Caco-2 (cell line): Measurements from ENCODE around the gene NUAK1. TPM values are rescaled to one million over a fixed set of nuclear protein-coding genes. Genes with fewer than 3 reads are reported as not detected.

Experiments
- BruUV-seq: library from RNA; stranded (reverse); fragments of 400-500 nt; replicated peaks from 2 replicates; lab custom pipeline; 2021; lab: Mats Ljungman, UMichigan
- CTCF ChIA-PET: fragments of 300-600 bp; sonication (Branson Sonifier 250); formaldehyde crosslinking; loops from one replicate; lab custom pipeline; 2022; ENCODE audit warnings: antibody characterized with exemption; lab: Charles Lee
- POLR2A ChIA-PET: fragments of 300-600 bp; sonication (Branson Sonifier 250); formaldehyde crosslinking; loops from one replicate; lab custom pipeline; 2022; ENCODE audit warnings: antibody characterized with exemption; lab: Charles Lee
- DNase-seq, 2 experiments: peaks; one replicate each; pipeline versions ENCODE4 v3.0.0 to v3.0.0-alpha.2; 2020 to 2022
- H3K27me3 ChIP-seq: replicated peaks from 2 replicates; pipeline ENCODE4 v1.6.0; 2011; ENCODE audit warnings: low read length; ENCODE audit not compliant: control insufficient read depth, insufficient read depth
- H3K36me3 ChIP-seq: 2 replicates; pipeline ENCODE4 v1.5.1; 2011; ENCODE audit warnings: low read length; ENCODE audit not compliant: control insufficient read depth, insufficient read depth
- H3K4me1 ChIP-seq: fragments of 250-450 bp; sonication (Bioruptor Pico); 2 replicates; pipeline ENCODE4 v1.5.1; 2020; ENCODE audit warnings: mild to moderate bottlenecking
- H3K4me3 ChIP-seq: 2 replicates; pipeline ENCODE4 v1.5.1; 2011; ENCODE audit warnings: low read depth, mild to moderate bottlenecking, control low read depth, low read length
- H3K9me3 ChIP-seq: fragments of 250-450 bp; sonication (Bioruptor Pico); 2 replicates; pipeline ENCODE4 v1.5.1; 2020; ENCODE audit warnings: mild to moderate bottlenecking, moderate library complexity
- H3K27ac Mint-ChIP-seq: one replicate; pipeline ENCODE4 v1.8.0; 2022; ENCODE audit warnings: mixed read lengths; ENCODE audit not compliant: unreplicated experiment
- H3K27me3 Mint-ChIP-seq: one replicate; pipeline ENCODE4 v1.8.0; 2022; ENCODE audit warnings: mixed read lengths; ENCODE audit not compliant: insufficient read depth, unreplicated experiment
- H3K36me3 Mint-ChIP-seq: one replicate; pipeline ENCODE4 v1.8.0; 2022; ENCODE audit warnings: mild to moderate bottlenecking, mixed read lengths; ENCODE audit not compliant: insufficient read depth, unreplicated experiment
- H3K4me1 Mint-ChIP-seq: one replicate; pipeline ENCODE4 v1.8.0; 2022; ENCODE audit warnings: low read depth, mixed read lengths; ENCODE audit not compliant: unreplicated experiment
- H3K4me3 Mint-ChIP-seq: one replicate; pipeline ENCODE4 v1.8.0; 2022; ENCODE audit warnings: mild to moderate bottlenecking, moderate library complexity, mixed read lengths; ENCODE audit not compliant: unreplicated experiment
- H3K9me3 Mint-ChIP-seq: one replicate; pipeline ENCODE4 v1.8.0; 2022; ENCODE audit warnings: mixed read lengths; ENCODE audit not compliant: unreplicated experiment
- intact Hi-C: fragments of 100-400 bp; cut with micrococcal nuclease; formaldehyde crosslinking; loops from one replicate; pipeline ENCODE4 v1.10.0; 2022; ENCODE audit not compliant: unreplicated experiment
- total RNA-seq: library from RNA; stranded (reverse); gene quantifications from 2 replicates; pipeline ENCODE4 v1.2.3, GENCODE V29; 2022
- TF ChIP-seq, protein P1 (sequence below), 2 experiments: fragments of 200-600 bp in 1 of 2; IDR thresholded peaks; 1 replicate in 1 of 2; 2 replicates in 1 of 2; pipeline versions ENCODE4 v1.5.1 to v1.8.0; 2011 to 2022; ENCODE audit warnings: antibody characterized with exemption in 1 of 2, control low read depth in 1 of 2, inconsistent platforms in 1 of 2, low read depth in 1 of 2, low read length in 1 of 2, mild to moderate bottlenecking in 1 of 2, moderate library complexity in 1 of 2; ENCODE audit not compliant: insufficient read depth in 1 of 2, severe bottlenecking in 1 of 2, unreplicated experiment in 1 of 2

NUAK1 gene
- total RNA-seq, 1 experiment from 2014 or later: 3.7 TPM

DNA sequence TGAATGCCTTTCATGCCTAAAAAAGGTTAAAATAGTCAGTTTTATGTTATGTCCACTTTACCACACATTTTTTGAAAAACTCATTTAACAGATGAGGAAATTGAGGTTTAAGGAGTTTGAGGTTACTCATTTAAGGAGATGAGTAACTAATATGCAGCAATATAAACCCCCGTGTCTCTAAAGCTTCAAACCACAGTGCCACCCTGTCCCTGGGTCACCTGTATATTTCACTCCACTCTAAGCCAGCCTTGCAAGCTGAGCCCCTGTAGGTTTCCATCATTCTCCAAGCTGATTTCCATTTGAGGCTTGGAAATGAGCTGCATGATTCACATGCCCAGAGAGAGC lies 64.4 kb downstream of the NUAK1 start:
- Mint-ChIP-seq H3K27me3 (no peaks in the 10 kb centered on the region), H3K9me3 (no peaks in the 10 kb centered on the region), H3K4me3 (no peak overlapping the region), H3K4me1 (peaks cover 7% of the 10 kb centered on the region), H3K27ac (no peak overlapping the region), H3K36me3 (peaks cover 5% of the 10 kb centered on the region)
- TF ChIP-seq, protein P1, sequence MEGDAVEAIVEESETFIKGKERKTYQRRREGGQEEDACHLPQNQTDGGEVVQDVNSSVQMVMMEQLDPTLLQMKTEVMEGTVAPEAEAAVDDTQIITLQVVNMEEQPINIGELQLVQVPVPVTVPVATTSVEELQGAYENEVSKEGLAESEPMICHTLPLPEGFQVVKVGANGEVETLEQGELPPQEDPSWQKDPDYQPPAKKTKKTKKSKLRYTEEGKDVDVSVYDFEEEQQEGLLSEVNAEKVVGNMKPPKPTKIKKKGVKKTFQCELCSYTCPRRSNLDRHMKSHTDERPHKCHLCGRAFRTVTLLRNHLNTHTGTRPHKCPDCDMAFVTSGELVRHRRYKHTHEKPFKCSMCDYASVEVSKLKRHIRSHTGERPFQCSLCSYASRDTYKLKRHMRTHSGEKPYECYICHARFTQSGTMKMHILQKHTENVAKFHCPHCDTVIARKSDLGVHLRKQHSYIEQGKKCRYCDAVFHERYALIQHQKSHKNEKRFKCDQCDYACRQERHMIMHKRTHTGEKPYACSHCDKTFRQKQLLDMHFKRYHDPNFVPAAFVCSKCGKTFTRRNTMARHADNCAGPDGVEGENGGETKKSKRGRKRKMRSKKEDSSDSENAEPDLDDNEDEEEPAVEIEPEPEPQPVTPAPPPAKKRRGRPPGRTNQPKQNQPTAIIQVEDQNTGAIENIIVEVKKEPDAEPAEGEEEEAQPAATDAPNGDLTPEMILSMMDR (IDR thresholded peaks at IDR 0.05; ENCODE audit: insufficient read depth in 1 of 2, low read depth in 1 of 2, low read length in 1 of 2, severe bottlenecking in 1 of 2, unreplicated experiment in 1 of 2): no peak
- no peak for DNase-seq
- H3K9me3 ChIP-seq: no peaks in the 10 kb centered on the region
- POLR2A ChIA-PET: no interaction called here
- no peaks in the 10 kb centered on the region for H3K27me3 ChIP-seq
- H3K4me1 ChIP-seq: peaks cover 9% of the 10 kb centered on the region
- CTCF ChIA-PET: no interaction called here
- H3K36me3 ChIP-seq: no peaks in the 10 kb centered on the region
- no peak overlapping the region for H3K4me3 ChIP-seq
- BruUV-seq: no TSS peak
- intact Hi-C loops: no loop called here

DNA sequence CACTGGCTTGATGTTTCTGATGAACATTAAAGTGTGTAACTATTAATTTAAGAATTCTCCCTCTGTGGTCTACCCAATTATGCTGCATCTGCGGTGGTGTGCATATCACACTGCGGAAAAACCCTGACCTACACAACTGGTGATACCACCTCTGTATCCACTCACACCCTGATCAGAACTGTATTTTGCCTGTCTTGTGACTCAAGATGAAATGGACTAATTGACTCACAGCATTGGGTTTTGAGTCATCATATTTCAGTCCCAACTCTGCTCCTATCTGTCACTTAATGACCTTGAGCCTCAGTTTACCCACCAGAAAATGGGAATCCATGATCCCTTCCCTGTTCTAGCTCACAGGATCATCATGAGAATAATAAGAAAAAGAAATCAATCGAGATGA lies 65.6 kb downstream of the NUAK1 start:
- Mint-ChIP-seq H3K27ac (no peak overlapping the region), H3K4me3 (no peak overlapping the region), H3K9me3 (no peaks in the 10 kb centered on the region), H3K4me1 (peaks cover 7% of the 10 kb centered on the region), H3K36me3 (no peaks in the 10 kb centered on the region), H3K27me3 (no peaks in the 10 kb centered on the region)
- Histone ChIP-seq H3K9me3 (no peaks in the 10 kb centered on the region), H3K4me1 (peaks cover 9% of the 10 kb centered on the region), H3K4me3 (no peak overlapping the region), H3K27me3 (no peaks in the 10 kb centered on the region), H3K36me3 (no peaks in the 10 kb centered on the region)
- DNase-seq: no peak
- CTCF ChIA-PET: no interaction called here
- TF ChIP-seq, protein P1 (IDR thresholded peaks at IDR 0.05; ENCODE audit: insufficient read depth in 1 of 2, low read depth in 1 of 2, low read length in 1 of 2, severe bottlenecking in 1 of 2, unreplicated experiment in 1 of 2): no peak
- intact Hi-C loops: no loop called here
- POLR2A ChIA-PET: no interaction called here
- no TSS peak for BruUV-seq

DNA sequence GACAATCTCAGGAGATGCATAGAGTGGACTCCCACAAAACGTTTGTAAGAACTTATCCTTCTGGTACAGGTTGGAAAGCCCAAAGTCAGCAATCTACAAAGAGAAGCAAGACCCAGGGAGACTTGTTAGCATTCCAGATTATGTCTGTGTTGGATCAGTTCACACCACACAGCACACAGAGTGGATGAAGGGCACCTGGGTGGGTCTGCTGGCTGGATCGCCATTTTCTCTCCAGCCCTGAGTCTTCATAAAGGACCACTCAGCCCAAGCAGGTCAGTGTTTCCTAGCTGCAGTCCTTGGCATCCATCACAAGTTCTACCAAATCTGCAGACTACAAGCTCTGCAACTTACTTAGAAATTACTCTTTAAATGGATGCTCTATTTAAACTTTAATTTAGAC lies 66.0 kb downstream of the NUAK1 start:
- Mint-ChIP-seq H3K9me3 (no peaks in the 10 kb centered on the region), H3K36me3 (no peaks in the 10 kb centered on the region), H3K27ac (no peak overlapping the region), H3K4me1 (peaks cover 7% of the 10 kb centered on the region), H3K4me3 (no peak overlapping the region), H3K27me3 (no peaks in the 10 kb centered on the region)
- Histone ChIP-seq H3K9me3 (no peaks in the 10 kb centered on the region), H3K27me3 (no peaks in the 10 kb centered on the region), H3K4me3 (no peak overlapping the region), H3K4me1 (peaks cover 9% of the 10 kb centered on the region), H3K36me3 (no peaks in the 10 kb centered on the region)
- TF ChIP-seq, protein P1 (IDR thresholded peaks at IDR 0.05; ENCODE audit: insufficient read depth in 1 of 2, low read depth in 1 of 2, low read length in 1 of 2, severe bottlenecking in 1 of 2, unreplicated experiment in 1 of 2): no peak
- ChIA-PET CTCF (no interaction called here), POLR2A (no interaction called here)
- no TSS peak for BruUV-seq
- no peak for DNase-seq
- intact Hi-C loops: no loop called here
